Endothelial cell of umbilical vein (primary cell): ENCODE results near the gene RIC1. TPM values are rescaled to one million over a fixed set of nuclear protein-coding genes. Genes with fewer than 3 reads are reported as not detected.

ENCODE experiments used
- BruUV-seq: library from RNA; stranded (reverse); fragments of 400-500 nt; replicated peaks from 2 replicates; lab custom pipeline; 2021; lab: Mats Ljungman, UMichigan
- CTCF ChIA-PET: fragments of 300-600, 350-600 bp; sonication (Branson Sonifier 250); formaldehyde crosslinking; loops from one replicate; lab custom pipeline; 2021; ENCODE audit warnings: antibody characterized with exemption, inconsistent platforms; lab: Charles Lee
- POLR2A ChIA-PET: fragments of 300-600, 350-600 bp; sonication (Branson Sonifier 250); formaldehyde crosslinking; loops from one replicate; lab custom pipeline; 2021; ENCODE audit warnings: antibody characterized with exemption, inconsistent platforms; lab: Charles Lee
- DNase-seq: peaks from one replicate; pipeline ENCODE4 v3.0.0-alpha.2; 2011; ENCODE audit warnings: low read depth, low spot score
- FAIRE-seq: peaks from 2 replicates; lab custom pipeline; 2011; peaks lifted over from hg19 to GRCh38; lab: Jason Lieb, UNC
- H2AFZ ChIP-seq: 2 replicates; pipeline ENCODE4 v1.6.0; 2012; ENCODE audit warnings: low read depth, low read length, control low read depth, inconsistent platforms
- H3K27ac ChIP-seq: 2 replicates; pipeline ENCODE4 v1.5.1; 2011; ENCODE audit warnings: low read depth, mild to moderate bottlenecking, control low read depth, low read length, moderate library complexity; ENCODE audit not compliant: insufficient read depth
- H3K27me3 ChIP-seq, 2 experiments: 2 replicates each; pipeline versions ENCODE4 v1.6.0 to v1.6.1; 2011; ENCODE audit warnings: low read length in 2 of 2, mixed read lengths in 1 of 2; ENCODE audit not compliant: control insufficient read depth in 2 of 2, insufficient read depth in 2 of 2
- H3K36me3 ChIP-seq, 2 experiments: 2 replicates in 1 of 2; 3 replicates in 1 of 2; pipeline ENCODE4 v1.5.1; 2011; ENCODE audit warnings: low read length in 2 of 2, mild to moderate bottlenecking in 1 of 2, moderate library complexity in 1 of 2; ENCODE audit not compliant: control insufficient read depth in 2 of 2, insufficient read depth in 2 of 2; ENCODE audit errors: extremely low read depth in 1 of 2
- H3K4me1 ChIP-seq: 3 replicates; pipeline ENCODE4 v1.5.1; 2011; ENCODE audit warnings: mild to moderate bottlenecking, low read length; ENCODE audit not compliant: control insufficient read depth, insufficient read depth; ENCODE audit errors: extremely low read depth
- H3K4me2 ChIP-seq: 2 replicates; pipeline ENCODE4 v1.6.1; 2011; ENCODE audit warnings: low read length, control low read depth, mixed read lengths; ENCODE audit not compliant: insufficient read depth
- H3K4me3 ChIP-seq, 3 experiments: fragments of 200-600 bp in 1 of 3; sonication (generic), shearing (Covaris generic) in 1 of 3; replicated peaks in 1 of 3; 2 replicates each; pipeline ENCODE4 v1.5.1; 2011 to 2016; ENCODE audit warnings: control low read depth in 3 of 3, low read length in 3 of 3, mild to moderate bottlenecking in 2 of 3, inconsistent platforms in 1 of 3, low read depth in 1 of 3, moderate library complexity in 1 of 3; ENCODE audit not compliant: insufficient read depth in 1 of 3
- H3K79me2 ChIP-seq: 2 replicates; pipeline ENCODE4 v1.6.0; 2012; ENCODE audit warnings: low read length, inconsistent platforms; ENCODE audit not compliant: control insufficient read depth, insufficient read depth
- H3K9ac ChIP-seq: replicated peaks from 2 replicates; pipeline ENCODE3; 2011; ENCODE audit warnings: low read length, control low read depth; ENCODE audit not compliant: insufficient read depth; ENCODE audit errors: extremely low read depth
- H3K9me1 ChIP-seq: replicated peaks from 3 replicates; pipeline ENCODE4 v1.6.0; 2011; ENCODE audit warnings: mild to moderate bottlenecking, low read length; ENCODE audit not compliant: control insufficient read depth, insufficient read depth; ENCODE audit errors: extremely low read depth
- H3K9me3 ChIP-seq: replicated peaks from 2 replicates; pipeline ENCODE4 v1.5.1; 2012; ENCODE audit warnings: low read length, inconsistent platforms; ENCODE audit not compliant: control insufficient read depth, insufficient read depth
- H4K20me1 ChIP-seq: replicated peaks from 2 replicates; pipeline ENCODE3; 2011; ENCODE audit warnings: mild to moderate bottlenecking, low read length; ENCODE audit not compliant: control insufficient read depth, insufficient read depth; ENCODE audit errors: extremely low read depth
- CTCF ChIP-seq, 2 donors: IDR thresholded peaks; 1 replicate in 1 of 2; 2 replicates in 1 of 2; pipeline ENCODE4 v1.5.1; 2011; ENCODE audit warnings: low read length in 2 of 2, mild to moderate bottlenecking in 2 of 2, moderate library complexity in 2 of 2, control low read depth in 1 of 2, inconsistent platforms in 1 of 2, low read depth in 1 of 2; ENCODE audit not compliant: insufficient read depth in 1 of 2; ENCODE audit errors: extremely low read depth in 1 of 2
- EZH2 ChIP-seq: IDR thresholded peaks from 2 replicates; pipeline ENCODE4 v1.6.1; 2012; ENCODE audit warnings: borderline replicate concordance, low read depth, mild to moderate bottlenecking, moderate library complexity, low read length, inconsistent platforms; ENCODE audit not compliant: severe bottlenecking
- FOS ChIP-seq: IDR thresholded peaks from 2 replicates; pipeline ENCODE4 v1.6.1; 2011; ENCODE audit warnings: mild to moderate bottlenecking, low read length, moderate library complexity, borderline replicate concordance; ENCODE audit not compliant: insufficient read depth
- GATA2 ChIP-seq: IDR thresholded peaks from 2 replicates; pipeline ENCODE4 v1.7.0; 2011; ENCODE audit warnings: low read depth, mild to moderate bottlenecking, moderate library complexity, mixed read lengths, low read length; ENCODE audit not compliant: insufficient read length, insufficient read depth
- JUN ChIP-seq: IDR thresholded peaks from 2 replicates; pipeline ENCODE4 v1.6.1; 2011; ENCODE audit warnings: borderline replicate concordance, low read depth; ENCODE audit not compliant: insufficient read length, insufficient read depth
- MYC ChIP-seq: IDR thresholded peaks from one replicate; pipeline ENCODE4 v1.6.1; 2011; ENCODE audit warnings: mild to moderate bottlenecking, low read depth, low read length
- POLR2A ChIP-seq: IDR thresholded peaks from 2 replicates; pipeline ENCODE4 v1.6.1; 2012; ENCODE audit warnings: low read depth, mild to moderate bottlenecking, control low read depth, low read length
- POLR2AphosphoS5 ChIP-seq: IDR thresholded peaks from 2 replicates; pipeline ENCODE4 v1.6.1; 2012; ENCODE audit warnings: low read depth, mild to moderate bottlenecking, control low read depth, low read length, moderate library complexity; ENCODE audit not compliant: insufficient read depth
- dilution Hi-C: fragments of 300-500 bp; cut with MboI; formaldehyde crosslinking; loops from one replicate; pipeline ENCODE4 v1.15.0; 2019; ENCODE audit warnings: low sequenced_read_pairs; ENCODE audit not compliant: extremely low pct_ligation_motif_present
- intact Hi-C: fragments of 100-400 bp; cut with micrococcal nuclease; formaldehyde crosslinking; loops from one replicate; pipeline ENCODE4 v1.10.0; 2022
- polyA plus RNA-seq, 4 experiments: library from polyadenylated mRNA; depleted of rRNA in 3 of 4; stranded (reverse) in 3 of 4; unstranded in 1 of 4; fragments of >200 nt; gene quantifications; 2 replicates each; pipeline versions ENCODE4 v1.2.1 to v1.2.3, GENCODE V29; 2011 to 2012; ENCODE audit warnings: missing spikeins in 1 of 4
- total RNA-seq: library from RNA; stranded (reverse); gene quantifications from 2 replicates; pipeline ENCODE4 v1.2.3, GENCODE V29; 2021
- TF ChIP-seq, protein P1 (sequence below): IDR thresholded peaks from 2 replicates; pipeline ENCODE4 v1.6.1; 2011; ENCODE audit not compliant: insufficient read depth, insufficient read length

The RIC1 gene
- total and polyA plus RNA-seq, 2 donors (not counting 3 experiments of a cell fraction or from before 2014, with no cell fraction given): 14.0 to 23.5 TPM

- no TSS peak for BruUV-seq
- CTCF ChIA-PET: interaction anchor here (0.6 kb wide), 1 partner anchor 8 kb away, joined by 4 read pairs; no protein-coding TSS in a partner anchor
- Histone ChIP-seq H3K4me2 (no peak overlapping the region), H3K27ac (no peak overlapping the region), H3K36me3 (no peaks in the 10 kb centered on the region), H3K9ac (no peak overlapping the region), H3K4me1 (peaks cover 10% of the 10 kb centered on the region), H3K27me3 (no peaks in the 10 kb centered on the region), H4K20me1 (no peaks in the 10 kb centered on the region), H2AFZ (no peak overlapping the region), H3K4me3 (no peak overlapping the region), H3K9me1 (no peaks in the 10 kb centered on the region), H3K9me3 (no peaks in the 10 kb centered on the region), H3K79me2 (no peaks in the 10 kb centered on the region)
- no peak for TF ChIP-seq CTCF (IDR thresholded peaks at IDR 0.05; ENCODE audit: extremely low read depth in 1 of 2, insufficient read depth in 1 of 2, low read depth in 1 of 2, low read length in 2 of 2)
- no peak for TF ChIP-seq EZH2
- no peak for TF ChIP-seq FOS
- no peak for TF ChIP-seq POLR2A
- TF ChIP-seq MYC: no peak
- TF ChIP-seq, protein P1, sequence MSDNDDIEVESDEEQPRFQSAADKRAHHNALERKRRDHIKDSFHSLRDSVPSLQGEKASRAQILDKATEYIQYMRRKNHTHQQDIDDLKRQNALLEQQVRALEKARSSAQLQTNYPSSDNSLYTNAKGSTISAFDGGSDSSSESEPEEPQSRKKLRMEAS: no peak
- no peak for TF ChIP-seq JUN
- no peak for TF ChIP-seq POLR2AphosphoS5
- no peak for TF ChIP-seq GATA2
- DNase-seq (no peak), FAIRE-seq (no peak)
- POLR2A ChIA-PET: no interaction called here
- dilution Hi-C loops: no loop called here
- intact Hi-C loops: loop anchor here (5.0 kb wide), 1 partner anchor 605 kb away; the partner anchor contains the start of gene JAK2
Measured at GRCh38 chr9:5592231-5592630, 36.7 kb upstream of the RIC1 start.
